Myocyte (in vitro differentiated cells): ENCODE data around the gene TBC1D22B. TPM values are rescaled to one million over a fixed set of nuclear protein-coding genes. Genes with fewer than 3 reads are reported as not detected.
"Not testable (repeated sequence)": the region's sequence is repeated elsewhere in the genome, so short reads cannot be mapped to it uniquely, and the experiment has no call there.

Experiments used
- DNase-seq: peaks from one replicate; pipeline ENCODE4 v3.0.0-alpha.2; 2012; ENCODE audit warnings: low read depth
- total RNA-seq: library from RNA; depleted of rRNA; stranded (reverse); fragments of >200 nt; gene quantifications from 2 replicates; pipeline ENCODE4 v1.2.3, GENCODE V29; 2014

The TBC1D22B gene
- total RNA-seq, 1 donor from 2014 or later: 8.4 TPM

DNA sequence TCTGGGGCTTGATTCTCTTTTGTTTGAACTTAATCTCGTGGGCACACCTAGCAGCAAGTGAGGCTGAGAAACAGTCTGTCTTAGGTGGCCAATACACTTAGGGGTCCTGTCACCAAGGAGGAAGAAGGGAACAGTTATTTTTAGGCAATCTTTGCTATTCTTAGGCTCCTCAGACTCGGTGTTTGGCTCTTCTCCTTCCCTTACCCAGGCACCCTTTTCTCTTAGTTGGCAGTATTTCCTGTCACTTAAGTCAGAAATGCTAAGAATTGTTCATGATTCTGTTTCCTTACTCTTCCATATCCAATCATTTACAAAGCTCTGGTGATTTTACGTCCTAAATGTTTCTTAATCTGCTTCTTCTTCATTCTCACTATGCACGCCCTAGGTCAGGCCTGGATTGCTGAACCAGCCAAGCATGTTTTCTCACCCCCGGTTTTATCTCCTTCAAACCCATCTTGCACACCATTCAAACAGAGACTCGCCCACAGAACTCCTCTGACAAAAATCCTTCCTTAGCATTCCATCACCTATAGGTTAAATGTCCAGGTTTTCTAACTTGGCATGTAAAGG is 45.6 kb downstream of the TBC1D22B start:
- DNase-seq: no peak

DNA sequence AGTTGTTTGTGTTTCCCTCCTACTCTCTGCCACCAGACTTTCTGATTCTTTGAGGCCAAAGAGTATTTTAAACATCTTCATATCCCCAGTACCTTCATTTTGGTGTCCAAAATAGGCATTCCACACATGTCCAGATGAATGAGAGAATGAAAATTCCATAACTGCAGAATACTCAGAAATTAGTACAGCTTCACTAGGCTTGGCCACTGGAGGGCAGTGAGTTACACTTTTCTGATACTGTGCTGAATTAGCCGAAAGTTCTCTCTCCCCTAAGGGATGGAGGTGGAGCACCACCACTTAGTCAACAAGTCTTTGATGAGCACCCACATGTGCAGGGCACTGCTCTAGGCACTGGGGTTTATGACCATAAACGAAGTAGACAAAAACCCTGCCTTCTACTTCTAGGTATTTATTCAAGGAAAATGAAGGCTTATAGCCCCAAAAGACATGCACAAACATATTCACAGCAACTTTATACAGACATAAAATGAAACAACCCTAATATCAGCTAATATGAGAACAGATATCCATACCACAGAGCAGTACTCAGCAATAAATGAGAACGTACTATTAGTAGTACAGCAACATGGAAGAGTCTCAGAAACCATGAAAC is 46.4 kb downstream of the TBC1D22B start:
- DNase-seq: peak; percentile 46

DNA sequence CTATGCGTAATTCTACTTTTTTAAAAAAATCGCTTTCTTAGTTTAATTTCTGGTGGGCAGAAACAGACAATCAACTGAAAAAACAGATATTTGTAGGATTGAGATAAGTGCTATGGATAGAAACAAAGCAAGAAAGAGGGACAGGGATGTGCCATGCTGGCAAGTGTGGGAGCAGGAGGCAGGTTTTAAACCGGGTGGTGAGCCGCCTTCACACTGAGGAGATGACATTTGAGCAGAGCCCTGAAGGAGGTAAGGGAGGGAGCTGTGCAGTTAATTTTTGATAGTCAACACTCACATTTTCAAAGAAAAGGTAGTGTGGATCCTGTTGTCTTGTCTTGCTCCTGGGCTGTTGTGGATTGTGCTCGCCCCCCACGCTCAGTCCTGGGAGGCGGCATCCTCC is 47.2 kb downstream of the TBC1D22B start:
- no peak for DNase-seq

DNA sequence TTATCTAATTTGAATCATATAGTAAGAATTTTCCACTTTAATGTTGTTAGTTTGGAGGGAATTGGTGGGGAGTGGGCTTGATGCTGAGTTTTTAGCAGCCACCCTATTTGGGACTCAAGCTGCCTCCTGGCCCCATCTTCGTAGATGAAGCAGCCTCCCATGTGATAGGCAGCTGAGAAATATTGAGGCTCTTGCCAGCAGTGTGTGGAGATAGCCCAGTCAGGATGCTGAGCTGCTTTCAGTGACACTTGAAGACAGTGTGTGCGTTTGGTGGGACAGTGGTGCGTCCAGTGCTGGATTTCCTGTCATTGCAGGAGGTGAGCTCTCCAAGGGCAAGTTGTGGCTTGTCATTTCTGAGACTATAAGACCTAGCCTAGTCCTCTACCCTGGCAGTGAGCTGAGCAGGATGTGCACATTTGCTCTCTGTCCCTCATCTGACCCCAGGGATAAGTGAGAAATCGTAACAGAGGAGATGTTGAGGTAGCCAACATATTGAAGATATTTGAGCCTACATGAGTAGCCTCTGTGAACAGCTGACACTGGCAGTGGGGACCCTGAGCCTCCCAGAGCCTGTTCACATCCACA is 48.4 kb downstream of the TBC1D22B start:
- DNase-seq: no peak

DNA sequence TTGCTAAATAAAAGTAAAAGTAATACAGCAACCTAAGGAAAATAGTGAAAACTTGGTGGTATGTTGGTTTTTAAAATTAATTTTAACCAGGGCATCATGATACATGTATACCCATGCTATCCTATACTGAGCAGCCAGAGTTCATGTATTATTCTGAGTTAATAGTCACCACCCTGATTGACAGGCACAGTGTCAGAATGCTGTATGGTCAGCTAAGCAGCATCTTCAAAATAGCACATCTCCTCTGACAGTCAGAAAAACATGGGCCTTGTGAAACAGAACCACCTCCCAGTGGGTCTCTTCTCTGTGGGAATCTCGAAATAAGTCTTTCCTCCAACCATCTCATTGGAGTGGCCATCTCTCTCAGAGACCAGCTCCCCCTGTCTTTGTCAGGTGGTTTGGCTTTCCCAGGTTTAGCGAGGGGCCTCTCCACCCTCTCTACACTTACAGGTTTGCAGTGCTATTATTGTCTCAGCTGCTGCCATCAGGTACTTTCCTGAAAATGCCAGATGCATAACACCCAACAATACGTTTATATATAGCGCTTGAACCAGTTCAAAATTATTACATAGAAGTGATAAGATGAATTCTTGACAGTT is 49.2 kb downstream of the TBC1D22B start:
- DNase-seq: no peak

DNA sequence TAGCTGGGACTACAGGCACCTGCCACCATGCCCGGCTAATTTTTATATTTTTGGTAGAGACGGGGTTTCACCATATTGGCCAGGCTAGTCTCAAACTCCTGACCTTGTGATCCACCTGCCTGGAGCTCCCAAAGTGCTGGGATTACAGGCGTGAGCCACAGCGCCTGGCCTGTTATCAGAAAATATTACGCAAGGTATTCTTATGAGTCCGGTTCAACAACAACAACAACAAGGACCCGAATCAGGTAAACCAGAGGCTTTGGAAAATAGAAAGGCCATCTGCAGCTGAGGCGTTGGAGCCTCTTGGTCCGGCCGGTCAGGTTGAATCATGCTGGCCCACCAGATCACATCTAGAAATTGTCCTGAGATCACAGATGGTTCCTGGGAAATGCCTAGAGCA is 49.9 kb downstream of the TBC1D22B start:
- DNase-seq: not testable (repeated sequence)

DNA sequence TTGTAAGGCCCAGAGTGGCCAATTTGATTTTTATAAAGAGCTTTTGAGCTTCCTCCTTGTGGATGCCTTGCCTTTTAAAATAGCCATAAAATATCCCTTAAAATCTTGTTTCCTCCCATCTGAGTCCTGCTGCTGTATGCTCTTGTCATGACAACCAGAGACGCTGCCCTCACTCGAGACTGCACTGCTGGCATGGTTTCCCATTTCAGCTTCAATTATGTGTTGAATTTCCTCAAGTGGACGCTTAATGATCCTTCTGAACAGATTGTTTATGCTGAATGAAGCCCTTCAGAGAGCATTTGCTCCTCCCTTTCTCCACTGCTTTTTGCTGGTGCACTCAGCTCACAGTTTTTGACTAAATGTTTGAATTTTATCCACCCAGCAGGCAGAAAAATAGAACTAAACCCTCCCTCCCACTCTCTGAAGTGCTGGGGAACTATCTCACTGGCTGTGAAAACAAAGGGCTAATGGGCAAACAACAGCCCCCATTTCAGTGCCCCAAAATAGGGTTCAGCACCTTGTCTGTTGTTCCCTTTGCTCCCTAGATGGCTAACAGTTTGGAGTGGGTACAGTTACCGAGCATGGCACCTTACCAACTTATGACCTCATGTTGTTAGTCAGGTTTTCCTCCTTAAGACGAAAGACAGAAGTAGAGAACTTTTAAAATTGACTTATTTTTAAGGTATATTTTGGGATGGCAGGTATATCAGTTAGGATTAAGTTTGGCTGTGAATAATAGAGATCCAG is 50.7 kb downstream of the TBC1D22B start:
- no peak for DNase-seq

DNA sequence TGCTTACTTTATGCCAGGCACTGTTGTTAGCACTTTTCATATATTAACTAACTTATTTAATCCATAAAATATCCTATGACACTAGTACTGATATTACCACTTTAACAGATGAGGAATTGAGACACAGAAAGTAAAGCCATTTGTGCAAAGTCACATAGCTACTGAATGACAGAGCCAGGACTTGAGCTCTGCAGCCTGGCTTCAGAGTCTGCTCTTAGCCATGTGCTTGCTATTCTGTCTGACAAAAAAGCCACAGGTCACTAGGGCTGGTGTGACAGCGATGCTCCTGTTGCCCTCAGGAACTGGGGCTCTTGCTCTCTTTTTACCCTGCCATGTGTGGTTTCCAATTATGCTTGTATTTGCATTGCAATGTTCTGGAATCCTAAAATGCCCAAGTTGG is 51.5 kb downstream of the TBC1D22B start:
- DNase-seq: no peak

DNA sequence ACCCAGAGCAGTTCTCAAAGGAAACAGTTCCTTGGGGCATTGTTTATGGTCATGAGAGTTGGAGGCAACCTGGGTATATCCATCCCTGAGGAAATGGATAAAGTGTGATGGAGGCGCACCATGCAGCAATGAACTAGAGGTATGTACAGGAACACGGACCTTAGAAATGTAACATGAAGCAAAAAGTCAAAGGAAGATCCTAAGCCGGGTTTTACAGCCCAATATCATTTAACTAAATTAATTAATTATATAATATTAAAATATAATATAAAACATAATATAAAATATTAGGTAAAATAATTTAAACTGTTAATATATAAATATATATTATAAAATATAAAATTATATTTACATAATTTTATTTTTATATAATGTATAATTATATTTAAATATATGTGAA is 52.1 kb downstream of the TBC1D22B start:
- no peak for DNase-seq

DNA sequence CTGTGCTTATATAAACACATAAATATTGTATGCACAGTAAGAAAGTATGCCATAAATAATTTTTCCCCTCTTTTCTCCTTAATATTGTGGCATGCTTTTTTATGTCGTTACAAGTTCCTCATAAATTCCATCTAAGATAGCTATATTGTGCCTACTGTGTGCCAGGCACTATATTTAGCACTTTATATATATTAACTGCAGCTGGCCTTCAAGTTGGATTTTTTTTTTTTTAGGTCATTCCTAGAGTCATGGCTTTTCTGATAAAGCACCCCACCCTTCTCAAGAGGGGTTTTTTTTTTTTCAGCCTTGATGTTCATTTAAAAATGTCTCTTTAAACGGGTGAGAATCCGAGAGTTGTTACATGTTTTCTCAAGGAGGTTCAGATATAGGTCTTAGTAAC is 53.4 kb downstream of the TBC1D22B start:
- no peak for DNase-seq

DNA sequence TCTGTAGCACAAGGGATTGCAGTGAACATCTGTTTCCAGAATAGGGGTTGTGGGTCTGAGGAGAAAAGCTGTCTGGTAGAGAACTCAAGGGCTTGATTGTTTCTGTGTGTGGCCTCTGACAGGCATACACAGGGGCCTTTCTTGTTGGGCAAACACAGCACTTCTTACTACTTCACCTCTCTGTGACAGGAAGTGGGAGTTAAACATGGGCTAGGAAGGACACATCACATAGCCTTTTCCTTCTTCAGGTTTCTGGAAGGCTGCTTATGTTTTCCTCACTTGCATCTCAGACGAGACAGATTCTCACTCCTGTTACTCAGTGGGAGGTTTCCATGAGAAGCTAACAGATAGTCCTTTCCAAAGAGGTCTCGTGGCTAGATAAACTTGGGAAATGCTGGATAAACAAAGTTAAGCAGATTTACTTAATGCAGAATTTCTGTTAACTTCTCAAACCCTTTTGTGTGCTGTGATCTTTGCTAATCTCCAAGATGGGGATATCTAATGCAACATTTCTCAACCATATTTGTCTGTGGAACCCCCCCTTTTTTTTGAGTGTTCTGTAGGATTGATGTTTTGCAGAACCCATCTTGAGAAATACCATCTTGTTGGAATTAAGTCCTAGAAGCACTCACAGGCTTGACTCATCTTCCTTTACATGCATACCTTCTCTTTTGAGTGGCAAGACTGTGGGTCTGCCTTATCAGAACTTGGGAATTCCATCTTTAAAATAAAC is 54.3 kb downstream of the TBC1D22B start:
- DNase-seq: no peak

DNA sequence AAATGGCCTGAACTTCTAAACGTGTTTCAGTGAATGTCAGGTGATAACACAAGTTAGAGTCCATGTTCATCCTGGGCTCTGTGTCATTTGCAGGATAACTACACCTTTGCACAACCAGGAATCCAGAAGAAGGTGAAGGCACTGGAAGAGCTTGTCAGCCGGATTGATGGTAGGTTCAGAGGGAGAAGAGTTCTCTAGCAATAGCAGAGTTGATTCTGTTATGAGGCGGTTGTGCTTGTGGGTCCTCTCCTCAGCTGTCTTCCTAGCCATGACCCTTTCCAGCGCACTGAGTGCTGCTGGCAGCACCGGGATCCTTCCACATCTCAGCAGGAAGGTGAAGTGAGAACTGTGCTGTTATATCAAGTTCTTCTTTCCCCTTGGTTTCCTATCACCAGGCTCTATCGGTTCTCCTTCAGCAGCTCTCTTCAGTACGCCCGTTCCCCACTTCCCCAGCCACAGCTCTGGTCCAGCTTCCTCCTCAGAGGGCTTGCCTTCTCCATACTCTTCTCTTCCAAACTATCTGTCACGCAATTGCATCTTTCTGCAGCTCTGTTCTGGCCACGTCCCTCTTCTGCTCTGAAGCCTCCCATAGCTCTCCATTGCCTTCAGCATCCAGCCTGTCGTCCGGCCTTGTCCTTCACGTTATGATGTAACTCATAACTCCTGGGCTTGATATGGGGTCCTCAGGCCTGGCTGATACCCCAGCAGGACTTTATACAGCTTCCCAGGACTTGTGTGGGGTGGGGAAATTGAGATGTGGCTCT is 56.3 kb downstream of the TBC1D22B start:
- no peak for DNase-seq

DNA sequence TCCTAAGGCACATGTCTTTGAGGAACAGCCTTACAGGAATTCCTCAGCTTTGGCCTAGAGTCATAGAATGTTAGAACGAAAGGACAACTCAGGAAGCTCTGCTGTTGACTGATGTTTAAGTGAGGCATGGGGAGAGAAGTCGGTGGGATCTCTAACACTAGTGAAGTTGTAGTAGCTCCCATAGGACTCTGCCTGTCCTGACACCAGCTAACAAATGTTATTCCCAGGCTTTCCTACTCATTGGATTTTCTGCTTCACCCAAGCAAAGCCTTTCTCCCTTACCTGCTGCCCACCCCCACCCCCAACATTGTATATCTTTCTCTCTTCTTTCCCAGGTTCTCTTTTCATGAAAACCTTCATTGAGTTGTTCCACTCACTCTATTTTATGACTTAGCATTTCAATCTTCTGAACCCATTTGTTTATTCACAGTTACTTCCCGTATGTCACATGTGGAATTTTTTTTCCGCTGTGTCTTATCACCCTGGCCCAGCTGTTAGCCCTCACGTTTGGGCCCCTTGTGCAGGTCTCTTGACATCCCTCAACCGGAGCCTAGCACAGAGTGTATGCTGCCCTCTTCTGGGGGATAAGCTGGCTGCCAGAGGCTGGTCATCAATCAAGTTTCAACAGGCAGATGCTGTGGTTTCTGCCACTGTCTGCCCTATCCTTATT is 57.0 kb downstream of the TBC1D22B start:
- peak; percentile 61 for DNase-seq

DNA sequence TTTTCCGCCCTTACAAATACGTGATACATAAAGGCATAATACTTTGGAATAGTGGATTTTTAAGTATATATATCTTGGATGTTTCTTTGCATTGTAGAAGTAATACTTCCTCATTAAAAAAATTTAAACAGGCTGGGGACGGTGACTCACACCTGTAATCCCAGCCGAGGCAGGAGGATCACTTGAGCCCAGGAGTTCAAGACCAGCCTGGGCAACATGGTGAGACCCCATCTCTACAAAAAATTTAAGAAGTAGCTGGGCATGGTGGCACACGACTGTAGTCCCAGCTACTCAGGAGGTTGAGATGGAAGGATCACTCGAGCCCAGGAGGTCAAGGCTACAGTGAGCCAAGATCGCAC is 57.6 kb downstream of the TBC1D22B start:
- DNase-seq: no peak

DNA sequence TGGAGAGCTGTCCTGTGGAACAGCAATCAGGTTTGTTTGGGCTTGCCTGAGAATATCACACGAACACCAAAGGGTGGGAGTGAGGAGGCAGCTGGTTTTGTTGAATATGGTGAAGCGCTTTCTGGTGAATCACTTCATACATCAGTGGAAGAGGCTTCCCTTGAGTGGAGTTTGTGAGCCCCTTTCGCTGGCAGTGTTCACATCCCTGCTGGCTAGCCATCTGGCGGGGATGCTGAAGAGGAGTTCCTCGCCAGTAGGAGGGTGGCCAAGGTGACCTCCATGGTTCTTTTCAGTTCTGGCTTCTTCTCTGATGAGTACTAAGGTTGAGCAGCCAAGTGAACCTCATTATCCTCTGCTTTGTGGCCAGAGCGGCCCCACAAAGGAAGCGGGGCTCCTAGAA is 58.5 kb downstream of the TBC1D22B start:
- DNase-seq: no peak

DNA sequence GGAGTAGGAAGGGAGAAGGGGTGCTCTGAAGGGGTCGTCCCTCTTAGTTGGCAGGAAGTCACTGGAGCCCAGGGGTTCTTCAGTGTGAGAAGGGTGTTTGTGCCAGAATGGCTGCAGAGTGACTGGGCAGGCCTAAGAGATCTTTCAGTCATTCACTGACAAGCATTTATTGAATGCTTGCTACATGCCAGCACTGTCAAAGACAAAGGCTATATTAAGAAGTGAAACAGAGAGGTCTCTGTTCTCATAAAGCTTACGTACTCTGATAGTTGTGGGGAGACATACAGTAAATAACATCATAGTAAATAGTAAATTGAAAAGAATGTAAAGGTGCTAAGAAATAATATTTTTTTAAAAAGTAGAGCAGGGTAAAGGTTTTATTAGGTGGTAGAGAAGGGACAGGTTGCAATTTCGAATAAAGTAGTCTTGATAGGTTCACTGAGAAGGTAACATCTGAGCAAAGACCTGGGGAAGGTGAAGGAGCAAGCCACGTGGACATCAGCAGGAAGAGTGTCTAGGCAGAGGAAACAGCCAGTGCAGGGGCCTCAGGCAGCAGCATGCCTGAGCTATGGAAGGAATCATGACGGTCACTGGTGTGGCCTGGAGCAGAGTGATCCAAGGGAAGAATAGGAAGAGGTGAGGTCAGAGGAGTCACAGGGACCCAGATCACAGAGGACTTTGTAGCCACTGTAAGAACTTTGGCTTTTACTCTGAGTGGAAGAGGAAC is 59.9 kb downstream of the TBC1D22B start:
- no peak for DNase-seq

DNA sequence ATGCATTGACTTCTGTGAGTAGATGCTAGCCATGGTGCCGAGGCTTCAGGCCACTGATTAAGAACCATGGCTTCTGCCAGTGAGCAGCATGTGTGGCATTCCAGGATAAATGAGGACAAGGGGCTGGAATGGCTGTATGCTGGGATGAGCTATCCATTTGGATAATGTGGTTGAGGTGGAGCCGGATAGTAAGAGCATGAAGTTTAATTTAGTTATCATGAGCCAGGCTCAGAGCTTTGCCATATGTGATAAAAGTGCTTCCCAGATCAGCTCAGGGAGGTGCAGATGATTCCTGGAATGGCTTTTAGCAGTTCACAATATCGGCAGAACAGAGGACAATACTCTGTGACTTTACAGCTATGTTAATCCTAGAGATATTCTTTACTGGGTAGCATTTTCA is 61.6 kb downstream of the TBC1D22B start:
- peak; percentile 72 for DNase-seq

DNA sequence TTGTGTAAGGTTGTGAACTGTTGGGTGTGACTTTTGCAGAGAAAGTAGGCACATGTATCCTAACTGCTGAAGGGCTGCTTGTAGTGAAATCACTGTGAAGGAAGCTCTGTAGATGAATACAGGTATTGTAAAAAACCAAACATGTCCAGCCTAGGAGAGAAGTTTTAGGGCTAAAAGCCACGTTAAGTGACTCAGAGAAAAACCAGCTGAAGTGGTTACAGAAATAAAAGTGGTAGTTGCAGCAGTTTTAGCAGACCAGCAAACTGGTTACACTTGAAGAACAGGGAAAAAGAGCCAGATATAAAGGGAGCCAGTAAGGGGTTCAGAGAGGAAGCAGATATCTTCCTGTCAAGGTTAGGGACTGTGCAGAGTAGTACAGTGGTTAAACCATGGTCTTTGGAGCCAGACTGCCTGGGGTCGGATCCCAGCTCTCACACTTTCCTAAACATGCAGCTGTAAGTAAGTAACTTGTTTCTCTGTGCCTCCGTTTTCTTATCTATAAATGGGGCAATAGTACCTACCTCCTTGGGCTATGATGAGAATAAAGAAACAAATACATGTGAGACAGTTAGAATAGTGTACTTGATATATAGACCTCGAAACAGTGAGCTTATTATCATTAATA is 62.4 kb downstream of the TBC1D22B start:
- no peak for DNase-seq

DNA sequence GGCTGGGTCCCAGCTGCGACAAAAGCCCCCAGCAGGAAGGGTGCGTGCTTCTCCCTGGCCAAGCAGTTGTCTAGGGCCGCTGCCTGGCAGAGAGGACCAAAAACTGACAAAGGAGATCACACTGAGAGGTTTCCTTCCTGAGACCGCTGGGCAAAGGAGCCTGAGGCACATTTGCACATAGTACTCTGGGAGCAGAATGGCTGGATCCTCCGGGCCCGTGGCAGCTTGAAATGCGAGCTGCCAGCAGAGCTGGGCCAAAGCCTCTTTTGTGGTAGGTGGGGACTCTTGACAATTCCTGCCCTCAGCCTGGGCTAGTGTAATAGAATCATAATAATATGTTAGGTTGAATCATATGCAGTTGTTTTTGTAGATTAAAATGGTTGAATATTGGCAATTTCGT is 63.1 kb downstream of the TBC1D22B start:
- DNase-seq: peak; percentile 55
